Neural progenitor cell (in vitro differentiated cells): ENCODE results near the gene PDSS1. TPM values are rescaled to one million over a fixed set of nuclear protein-coding genes. Genes with fewer than 3 reads are reported as not detected.

Experiments
- DNase-seq: peaks from one replicate; pipeline ENCODE4 v3.0.0-alpha.2; 2016; ENCODE audit warnings: low spot score
- H2AFZ ChIP-seq: fragments of 200-600 bp; sonication (generic); replicated peaks from 2 replicates; pipeline ENCODE4 v1.6.1; 2016; ENCODE audit warnings: antibody characterized with exemption
- H3F3A ChIP-seq: fragments of 200-600 bp; sonication (generic); 2 replicates; pipeline ENCODE4 v1.6.1; 2016; ENCODE audit warnings: antibody characterized with exemption, low read depth
- H3K27ac ChIP-seq: fragments of 200-600 bp; sonication (generic); 2 replicates; pipeline ENCODE4 v1.5.1; 2016; ENCODE audit warnings: mild to moderate bottlenecking
- H3K27me3 ChIP-seq: fragments of 200-600 bp; sonication (generic); 2 replicates; pipeline ENCODE4 v1.6.1; 2016; ENCODE audit warnings: mild to moderate bottlenecking, moderate library complexity
- H3K36me3 ChIP-seq: fragments of 200-600 bp; sonication (generic); 2 replicates; pipeline ENCODE4 v1.5.1; 2016
- H3K4me1 ChIP-seq: fragments of 200-600 bp; sonication (generic); 2 replicates; pipeline ENCODE4 v1.6.1; 2016; ENCODE audit warnings: mixed run types
- H3K4me2 ChIP-seq: fragments of 200-600 bp; sonication (generic); 2 replicates; pipeline ENCODE4 v1.6.1; 2016
- H3K4me3 ChIP-seq: fragments of 200-600 bp; sonication (generic); 2 replicates; pipeline ENCODE4 v1.5.1; 2016
- H3K79me2 ChIP-seq: fragments of 200-600 bp; sonication (generic); 2 replicates; pipeline ENCODE4 v1.6.1; 2016; ENCODE audit warnings: low read depth
- H3K9ac ChIP-seq: fragments of 200-600 bp; sonication (generic); 2 replicates; pipeline ENCODE4 v1.6.1; 2016
- H3K9me3 ChIP-seq: fragments of 200-600 bp; sonication (generic); 2 replicates; pipeline ENCODE4 v1.5.1; 2016; ENCODE audit warnings: low read depth
- H4K20me1 ChIP-seq: fragments of 200-600 bp; sonication (generic); 2 replicates; pipeline ENCODE4 v1.6.1; 2016; ENCODE audit warnings: low read depth
- H3K27ac Mint-ChIP-seq: 3 replicates; pipeline ENCODE4 v1.8.0; 2021; ENCODE audit warnings: mixed read lengths
- H3K27me3 Mint-ChIP-seq: 2 replicates; pipeline ENCODE4 v1.8.0; 2022; ENCODE audit warnings: low read depth, mild to moderate bottlenecking, inconsistent platforms, moderate library complexity, mixed read lengths; ENCODE audit not compliant: insufficient read depth
- H3K36me3 Mint-ChIP-seq: 3 replicates; pipeline ENCODE4 v1.8.0; 2021; ENCODE audit warnings: mixed read lengths
- H3K4me1 Mint-ChIP-seq: 3 replicates; pipeline ENCODE4 v1.8.0; 2021; ENCODE audit warnings: mixed read lengths
- H3K4me3 Mint-ChIP-seq: 3 replicates; pipeline ENCODE4 v1.8.0; 2021; ENCODE audit warnings: mild to moderate bottlenecking, moderate library complexity, mixed read lengths
- H3K9me3 Mint-ChIP-seq: 3 replicates; pipeline ENCODE4 v1.8.0; 2020; ENCODE audit warnings: mixed read lengths
- CTCF ChIP-seq: fragments of 200-600 bp; sonication (generic); IDR thresholded peaks from 2 replicates; pipeline ENCODE4 v1.5.1; 2017; ENCODE audit warnings: antibody characterized with exemption, mild to moderate bottlenecking
- EZH2 ChIP-seq: fragments of 200-600 bp; sonication (generic); IDR thresholded peaks from 2 replicates; pipeline ENCODE4 v1.6.1; 2017; ENCODE audit warnings: antibody characterized with exemption, mild to moderate bottlenecking, moderate library complexity
- EZH2phosphoT487 ChIP-seq: fragments of 200-600 bp; sonication (generic); IDR thresholded peaks from 2 replicates; pipeline ENCODE4 v1.6.1; 2017; ENCODE audit warnings: antibody characterized with exemption
- small RNA-seq: library from RNA; depleted of rRNA; stranded (forward); fragments of <200 nt; gene quantifications from one replicate; pipeline ENCODE3, GENCODE V24; 2015
- total RNA-seq: library from RNA; depleted of rRNA; stranded (reverse); fragments of >200 nt; gene quantifications from 2 replicates; pipeline ENCODE4 v1.2.3, GENCODE V29; 2015; ENCODE audit warnings: low replicate concordance

PDSS1 gene
- total RNA-seq, 1 donor from 2014 or later = 17.2 TPM

GRCh38 chr10:26792758-26793495 is 95.4 kb downstream of the PDSS1 start:
- H3K36me3 Mint-ChIP-seq = peaks cover 12% of the 10 kb centered on the region
- H3K27me3 ChIP-seq = no peaks in the 10 kb centered on the region
- H3K4me3 Mint-ChIP-seq = no peak overlapping the region
- no peaks in the 10 kb centered on the region for H3K9me3 ChIP-seq
- no peak for DNase-seq
- no peaks in the 10 kb centered on the region for H4K20me1 ChIP-seq
- H3K4me1 Mint-ChIP-seq = no peaks in the 10 kb centered on the region
- no peaks in the 10 kb centered on the region for H3K27me3 Mint-ChIP-seq
- H3K36me3 ChIP-seq = peaks cover 6% of the 10 kb centered on the region
- TF ChIP-seq CTCF (no peak), EZH2 (no peak), EZH2phosphoT487 (no peak)
- no peak overlapping the region for H3K9ac ChIP-seq
- H2AFZ ChIP-seq = no peak overlapping the region
- no peaks in the 10 kb centered on the region for H3F3A ChIP-seq
- H3K9me3 Mint-ChIP-seq = peaks cover 30% of the 10 kb centered on the region
- no peak overlapping the region for H3K4me3 ChIP-seq
- H3K4me2 ChIP-seq = no peak overlapping the region
- no peak overlapping the region for H3K27ac ChIP-seq
- H3K4me1 ChIP-seq = no peaks in the 10 kb centered on the region
- peaks cover 94% of the 10 kb centered on the region for H3K79me2 ChIP-seq
- H3K27ac Mint-ChIP-seq = no peak overlapping the region

Small RNA genes within 50 kb of the gene (small RNA-seq; reads per million reads assigned to genes)
- gene RF00191 (not detected), gene RNU6-946P (not detected)

Other genes starting within 250 kb of the PDSS1 start
- gene ABI1, start 163.3 kb downstream of the PDSS1 start, total RNA-seq = 35.1 and 43.1 TPM in 2 replicates